B cell (primary cell): ENCODE measurements around the gene MGMT. TPM values are rescaled to one million over a fixed set of nuclear protein-coding genes. Genes with fewer than 3 reads are reported as not detected.

Source experiments
- ATAC-seq: fragments of 200-7000 bp; cut with Tn5 transposase; one replicate; pipeline ENCODE4 v1.10.0; 2021; ENCODE audit warnings: low read depth, mild to moderate bottlenecking, moderate number of reproducible peaks, moderate library complexity
- CTCF ChIA-PET: fragments of 350-600 bp; sonication (Branson Sonifier 250); formaldehyde crosslinking; loops from one replicate; lab custom pipeline; 2021; ENCODE audit warnings: antibody characterized with exemption, inconsistent platforms; lab: Charles Lee
- POLR2A ChIA-PET: fragments of 350-600 bp; sonication (Branson Sonifier 250); formaldehyde crosslinking; loops from one replicate; lab custom pipeline; 2021; ENCODE audit warnings: antibody characterized with exemption; lab: Charles Lee
- DNase-seq: peaks from one replicate; pipeline ENCODE4 v3.0.0; 2013
- H2AFZ ChIP-seq: 2 replicates; pipeline ENCODE4 v1.6.1; 2012; ENCODE audit warnings: mild to moderate bottlenecking, low read depth, low read length; ENCODE audit not compliant: insufficient read depth, poor library complexity, severe bottlenecking
- H3K27ac ChIP-seq, 2 donors: 1 replicate in 1 of 2; 2 replicates in 1 of 2; pipeline ENCODE4 v1.5.1; 2012 to 2013; ENCODE audit warnings: low read length in 2 of 2, mild to moderate bottlenecking in 2 of 2, moderate library complexity in 1 of 2
- H3K27me3 ChIP-seq, 4 experiments: fragments of 200-600 bp in 1 of 4; sonication (generic) in 1 of 4; replicated peaks in 1 of 4; 1 replicate in 2 of 4; 2 replicates in 2 of 4; pipeline versions ENCODE4 v1.6.1 to v1.7.0; 2013 to 2016; ENCODE audit warnings: low read length in 3 of 4, mild to moderate bottlenecking in 2 of 4, mixed read lengths in 1 of 4, moderate library complexity in 1 of 4; ENCODE audit not compliant: insufficient read depth in 4 of 4, control insufficient read depth in 3 of 4; ENCODE audit errors: control extremely low read depth in 1 of 4
- H3K36me3 ChIP-seq, 2 experiments: replicated peaks in 1 of 2; 1 replicate in 1 of 2; 2 replicates in 1 of 2; pipeline versions ENCODE4 v1.6.1 to v1.7.1; 2013; ENCODE audit warnings: low read length in 1 of 2; ENCODE audit not compliant: insufficient read depth in 2 of 2, control insufficient read depth in 1 of 2; ENCODE audit errors: control extremely low read depth in 1 of 2, extremely low read depth in 1 of 2
- H3K4me1 ChIP-seq, 2 donors: fragments of 200-600 bp in 1 of 2; sonication (generic) in 1 of 2; 1 replicate in 1 of 2; 2 replicates in 1 of 2; pipeline versions ENCODE4 v1.5.1 to v1.6.1; 2013 to 2017; ENCODE audit warnings: low read length in 2 of 2; ENCODE audit not compliant: control insufficient read depth in 2 of 2, insufficient read depth in 2 of 2
- H3K4me2 ChIP-seq: replicated peaks from 2 replicates; pipeline ENCODE3; 2012; ENCODE audit warnings: mild to moderate bottlenecking, low read depth, low read length; ENCODE audit not compliant: poor library complexity, severe bottlenecking
- H3K4me3 ChIP-seq, 5 experiments: fragments of 200-600 bp in 1 of 5; sonication (generic) in 1 of 5; 1 replicate in 3 of 5; 2 replicates in 2 of 5; pipeline versions ENCODE4 v1.5.1 to v1.7.0; 2011 to 2016; ENCODE audit warnings: low read length in 4 of 5, mild to moderate bottlenecking in 4 of 5, low read depth in 2 of 5, control low read depth in 1 of 5, moderate library complexity in 1 of 5; ENCODE audit not compliant: insufficient read depth in 1 of 5; ENCODE audit errors: control extremely low read depth in 1 of 5, extremely low read depth in 1 of 5
- H3K79me2 ChIP-seq: fragments of 200-600 bp; sonication (generic); one replicate; pipeline ENCODE4 v1.6.0; 2016; ENCODE audit warnings: low read length; ENCODE audit not compliant: control insufficient read depth, insufficient read depth
- H3K9ac ChIP-seq: fragments of 200-600 bp; sonication (generic); 2 replicates; pipeline ENCODE4 v1.6.1; 2017; ENCODE audit warnings: mild to moderate bottlenecking, low read length, moderate library complexity
- H3K9me3 ChIP-seq, 3 donors: one replicate each; pipeline versions ENCODE4 v1.6.1 to v1.7.1; 2013; ENCODE audit warnings: low read length in 2 of 3; ENCODE audit not compliant: control insufficient read depth in 2 of 3, insufficient read depth in 1 of 3; ENCODE audit errors: control extremely low read depth in 1 of 3
- H4K20me1 ChIP-seq: 2 replicates; pipeline ENCODE4 v1.6.0; 2012; ENCODE audit warnings: mild to moderate bottlenecking, low read length; ENCODE audit not compliant: insufficient read depth, control insufficient read depth, poor library complexity, severe bottlenecking
- H3K27ac Mint-ChIP-seq: one replicate; pipeline ENCODE4 v1.8.0; 2021; ENCODE audit warnings: mixed read lengths
- H3K27me3 Mint-ChIP-seq: one replicate; pipeline ENCODE4 v1.8.0; 2021; ENCODE audit warnings: mixed read lengths
- H3K4me1 Mint-ChIP-seq: one replicate; pipeline ENCODE4 v1.8.0; 2021; ENCODE audit warnings: mixed read lengths
- H3K4me3 Mint-ChIP-seq: one replicate; pipeline ENCODE4 v1.8.0; 2021; ENCODE audit warnings: mixed read lengths
- H3K9me3 Mint-ChIP-seq: one replicate; pipeline ENCODE4 v1.8.0; 2022; ENCODE audit warnings: mixed read lengths; ENCODE audit not compliant: insufficient read depth
- CTCF ChIP-seq: fragments of 200-600 bp; IDR thresholded peaks from one replicate; pipeline ENCODE4 v1.8.0; 2022; ENCODE audit warnings: antibody characterized with exemption, mild to moderate bottlenecking
- EZH2 ChIP-seq: IDR thresholded peaks from 2 replicates; pipeline ENCODE4 v1.6.1; 2012; ENCODE audit warnings: borderline replicate concordance, low read depth, mild to moderate bottlenecking, moderate library complexity, low read length; ENCODE audit not compliant: insufficient read depth, poor library complexity, severe bottlenecking
- WGBS: methylation state at CpG from one replicate; pipeline ENCODE4 v1.1.5; 2013; ENCODE audit warnings: missing lambda C conversion rate; ENCODE audit not compliant: insufficient coverage; 5-methylcytosine and 5-hydroxymethylcytosine counted together
- intact Hi-C: fragments of 100-400 bp; cut with micrococcal nuclease; formaldehyde crosslinking; loops from one replicate; pipeline ENCODE4 v1.10.0; 2022
- polyA plus RNA-seq: library from polyadenylated mRNA; depleted of rRNA; stranded (reverse); fragments of >200 nt; gene quantifications from 2 replicates; pipeline ENCODE4 v1.2.3, GENCODE V29; 2012
- total RNA-seq, 2 donors: library from RNA; stranded (reverse); fragments of 120-200 nt in 1 of 2; gene quantifications; 1 replicate in 1 of 2; 2 replicates in 1 of 2; pipeline versions ENCODE4 v1.2.3 to v1.2.4, GENCODE V29; 2013 to 2022

The MGMT gene
- total and polyA plus RNA-seq, 2 donors (not counting 1 experiment from before 2014, with no cell fraction given) = 16.6 to 87.7 TPM

GRCh38 chr10:129725482-129725881 lies 258.4 kb downstream of the MGMT start:
- peaks cover 15% of the 10 kb centered on the region for H3K9me3 Mint-ChIP-seq
- Histone ChIP-seq H3K9me3 (peaks cover 0 to 46% (median 6%) of the 10 kb centered on the region in 3 donors), H3K4me2 (no peak overlapping the region), H2AFZ (no peak overlapping the region), H3K4me1 (no peaks in the 10 kb centered on the region), H3K36me3 (no peaks in the 10 kb centered on the region), H3K27me3 (no peaks in the 10 kb centered on the region), H3K4me3 (no peak overlapping the region), H3K79me2 (no peaks in the 10 kb centered on the region), H4K20me1 (no peaks in the 10 kb centered on the region), H3K27ac (no peak overlapping the region), H3K9ac (no peak overlapping the region)
- ATAC-seq (no peak), DNase-seq (no peak)
- no peak overlapping the region for H3K27ac Mint-ChIP-seq
- TF ChIP-seq CTCF (no peak), EZH2 (no peak)
- ChIA-PET POLR2A (no interaction called here), CTCF (no interaction called here)
- H3K27me3 Mint-ChIP-seq = no peaks in the 10 kb centered on the region
- H3K4me1 Mint-ChIP-seq = no peaks in the 10 kb centered on the region
- H3K4me3 Mint-ChIP-seq = no peak overlapping the region
- 100% methylated on average over 9 of the region's 9 CpGs for WGBS
- intact Hi-C loops = no loop called here

GRCh38 chr10:129725890-129726631 lies 259.0 kb downstream of the MGMT start:
- TF ChIP-seq CTCF (no peak), EZH2 (no peak)
- intact Hi-C loops = no loop called here
- Mint-ChIP-seq H3K27ac (no peak overlapping the region), H3K4me1 (no peaks in the 10 kb centered on the region), H3K4me3 (no peak overlapping the region), H3K9me3 (peaks cover 13% of the 10 kb centered on the region), H3K27me3 (no peaks in the 10 kb centered on the region)
- Histone ChIP-seq H3K27me3 (no peaks in the 10 kb centered on the region), H3K4me2 (no peak overlapping the region), H3K9ac (no peak overlapping the region), H2AFZ (no peak overlapping the region), H3K9me3 (peaks cover 0 to 45% (median 6%) of the 10 kb centered on the region in 3 donors), H3K36me3 (no peaks in the 10 kb centered on the region), H4K20me1 (no peaks in the 10 kb centered on the region), H3K27ac (no peak overlapping the region), H3K79me2 (no peaks in the 10 kb centered on the region), H3K4me3 (no peak overlapping the region), H3K4me1 (no peaks in the 10 kb centered on the region)
- POLR2A ChIA-PET = no interaction called here
- no peak for ATAC-seq
- 97% methylated on average over 8 of the region's 10 CpGs for WGBS
- no peak for DNase-seq
- CTCF ChIA-PET = no interaction called here
